Upper lobe of left lung (tissue), 4 donors: Measurements from ENCODE around the gene GLRA3.

Source experiments
- EP300 ChIP-seq, 4 donors: sonication (generic); formaldehyde crosslinking; IDR thresholded peaks; one replicate each; pipeline ENCODE4 v1.5.1; 2017; ENCODE audit warnings: antibody characterized with exemption in 4 of 4, control low read depth in 2 of 4
- POLR2A ChIP-seq, 4 donors: fragments of 450-650 bp; IDR thresholded peaks; one replicate each; pipeline ENCODE4 v1.5.1; 2016 to 2017; ENCODE audit warnings: antibody characterized with exemption in 4 of 4, mild to moderate bottlenecking in 2 of 4
- TF ChIP-seq, protein P1 (sequence below), 6 experiments: fragments of 450-650 bp in 4 of 6; fragments of 200-600 bp in 2 of 6; sonication (generic) in 2 of 6; IDR thresholded peaks; one replicate each; pipeline ENCODE4 v1.5.1; 2016 to 2019; ENCODE audit warnings: antibody characterized with exemption in 6 of 6

GRCh38 chr4:174702979-174703478 lies 126.0 kb downstream of the GLRA3 start:
- TF ChIP-seq, protein P1, sequence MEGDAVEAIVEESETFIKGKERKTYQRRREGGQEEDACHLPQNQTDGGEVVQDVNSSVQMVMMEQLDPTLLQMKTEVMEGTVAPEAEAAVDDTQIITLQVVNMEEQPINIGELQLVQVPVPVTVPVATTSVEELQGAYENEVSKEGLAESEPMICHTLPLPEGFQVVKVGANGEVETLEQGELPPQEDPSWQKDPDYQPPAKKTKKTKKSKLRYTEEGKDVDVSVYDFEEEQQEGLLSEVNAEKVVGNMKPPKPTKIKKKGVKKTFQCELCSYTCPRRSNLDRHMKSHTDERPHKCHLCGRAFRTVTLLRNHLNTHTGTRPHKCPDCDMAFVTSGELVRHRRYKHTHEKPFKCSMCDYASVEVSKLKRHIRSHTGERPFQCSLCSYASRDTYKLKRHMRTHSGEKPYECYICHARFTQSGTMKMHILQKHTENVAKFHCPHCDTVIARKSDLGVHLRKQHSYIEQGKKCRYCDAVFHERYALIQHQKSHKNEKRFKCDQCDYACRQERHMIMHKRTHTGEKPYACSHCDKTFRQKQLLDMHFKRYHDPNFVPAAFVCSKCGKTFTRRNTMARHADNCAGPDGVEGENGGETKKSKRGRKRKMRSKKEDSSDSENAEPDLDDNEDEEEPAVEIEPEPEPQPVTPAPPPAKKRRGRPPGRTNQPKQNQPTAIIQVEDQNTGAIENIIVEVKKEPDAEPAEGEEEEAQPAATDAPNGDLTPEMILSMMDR (IDR thresholded peaks at IDR 0.05) = no peak
- TF ChIP-seq POLR2A (IDR thresholded peaks at IDR 0.05) (no peak), EP300 (IDR thresholded peaks at IDR 0.05) (no peak)
